Thoracic aorta (tissue), 2 donors: ENCODE data around the gene MFGE8. TPM values are rescaled to one million over a fixed set of nuclear protein-coding genes. Genes with fewer than 3 reads are reported as not detected.
A peak's percentile ranks its signal among the peaks of the same experiment; 100 is the strongest.

Experiments used
- ATAC-seq: fragments of 150-250 bp; one replicate; pipeline ENCODE4 v1.8.0; 2017; ENCODE audit warnings: low read depth; ENCODE audit not compliant: insufficient number of reproducible peaks, low FRiP score
- DNase-seq: peaks from one replicate; pipeline ENCODE4 v3.0.0-alpha.2; 2020; ENCODE audit warnings: low spot score
- H3K27ac ChIP-seq, 2 donors: fragments of 200-600 bp; sonication (generic); 1 replicate in 1 of 2; 2 replicates in 1 of 2; pipeline ENCODE4 v1.5.1; 2016; ENCODE audit warnings: mild to moderate bottlenecking in 2 of 2, moderate library complexity in 2 of 2
- H3K27me3 ChIP-seq: fragments of 200-600 bp; sonication (generic); replicated peaks from 2 replicates; pipeline ENCODE4 v1.6.0; 2016; ENCODE audit warnings: mild to moderate bottlenecking; ENCODE audit not compliant: insufficient read depth
- H3K36me3 ChIP-seq: fragments of 200-600 bp; sonication (generic); one replicate; pipeline ENCODE4 v1.5.1; 2016
- H3K4me1 ChIP-seq, 2 donors: fragments of 200-600 bp; sonication (generic); 1 replicate in 1 of 2; 2 replicates in 1 of 2; pipeline versions ENCODE4 v1.5.1 to v1.6.0; 2016; ENCODE audit warnings: low read depth in 2 of 2, mild to moderate bottlenecking in 1 of 2; ENCODE audit not compliant: control insufficient read depth in 1 of 2
- H3K4me3 ChIP-seq: fragments of 200-600 bp; sonication (generic); 2 replicates; pipeline ENCODE4 v1.5.1; 2016; ENCODE audit warnings: mild to moderate bottlenecking
- H3K9me3 ChIP-seq: fragments of 200-600 bp; sonication (generic); 2 replicates; pipeline ENCODE4 v1.5.1; 2016
- total RNA-seq, 2 donors: library from RNA; depleted of rRNA; stranded (reverse); fragments of >200 nt; gene quantifications; one replicate each; pipeline versions ENCODE4 v1.1.0 to v1.2.3, GENCODE V29; 2016
- TF ChIP-seq, protein P1 (sequence below): fragments of 200-600 bp; sonication (generic); IDR thresholded peaks from one replicate; pipeline ENCODE4 v1.5.1; 2019; ENCODE audit warnings: antibody characterized with exemption

Gene MFGE8
- total RNA-seq, 2 donors from 2014 or later: 1,687 to 3,053 TPM

DNA sequence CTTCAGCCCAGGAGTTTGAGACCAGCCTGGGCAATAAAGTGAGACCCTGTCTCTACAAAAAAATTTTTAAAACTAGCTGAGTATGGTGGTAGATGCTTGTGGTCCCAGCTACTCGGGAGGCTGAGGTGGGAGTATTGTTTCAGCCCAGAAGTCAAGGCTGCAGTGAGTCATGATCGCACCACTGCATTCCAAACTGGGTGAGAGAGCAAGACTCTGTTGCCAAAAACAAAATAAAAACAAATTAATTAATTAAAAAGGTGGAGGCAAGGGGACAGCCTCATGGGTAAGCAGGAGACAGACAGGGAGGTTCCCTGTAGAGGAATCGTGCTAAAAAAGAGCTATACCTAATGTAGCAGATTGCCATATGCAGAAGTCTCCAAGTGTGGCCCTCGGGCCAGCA, 30.4 kb downstream of the MFGE8 start:
- DNase-seq (no peak), ATAC-seq (peak; percentile 47)
- peaks cover 10 to 11% of the 10 kb centered on the region in 2 donors for H3K4me1 ChIP-seq
- no peak overlapping the region for H3K4me3 ChIP-seq
- H3K9me3 ChIP-seq: no peaks in the 10 kb centered on the region
- no peaks in the 10 kb centered on the region for H3K27me3 ChIP-seq
- H3K27ac ChIP-seq: no peak overlapping the region
- TF ChIP-seq, protein P1, sequence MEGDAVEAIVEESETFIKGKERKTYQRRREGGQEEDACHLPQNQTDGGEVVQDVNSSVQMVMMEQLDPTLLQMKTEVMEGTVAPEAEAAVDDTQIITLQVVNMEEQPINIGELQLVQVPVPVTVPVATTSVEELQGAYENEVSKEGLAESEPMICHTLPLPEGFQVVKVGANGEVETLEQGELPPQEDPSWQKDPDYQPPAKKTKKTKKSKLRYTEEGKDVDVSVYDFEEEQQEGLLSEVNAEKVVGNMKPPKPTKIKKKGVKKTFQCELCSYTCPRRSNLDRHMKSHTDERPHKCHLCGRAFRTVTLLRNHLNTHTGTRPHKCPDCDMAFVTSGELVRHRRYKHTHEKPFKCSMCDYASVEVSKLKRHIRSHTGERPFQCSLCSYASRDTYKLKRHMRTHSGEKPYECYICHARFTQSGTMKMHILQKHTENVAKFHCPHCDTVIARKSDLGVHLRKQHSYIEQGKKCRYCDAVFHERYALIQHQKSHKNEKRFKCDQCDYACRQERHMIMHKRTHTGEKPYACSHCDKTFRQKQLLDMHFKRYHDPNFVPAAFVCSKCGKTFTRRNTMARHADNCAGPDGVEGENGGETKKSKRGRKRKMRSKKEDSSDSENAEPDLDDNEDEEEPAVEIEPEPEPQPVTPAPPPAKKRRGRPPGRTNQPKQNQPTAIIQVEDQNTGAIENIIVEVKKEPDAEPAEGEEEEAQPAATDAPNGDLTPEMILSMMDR: no peak
- H3K36me3 ChIP-seq: peaks cover 29% of the 10 kb centered on the region

DNA sequence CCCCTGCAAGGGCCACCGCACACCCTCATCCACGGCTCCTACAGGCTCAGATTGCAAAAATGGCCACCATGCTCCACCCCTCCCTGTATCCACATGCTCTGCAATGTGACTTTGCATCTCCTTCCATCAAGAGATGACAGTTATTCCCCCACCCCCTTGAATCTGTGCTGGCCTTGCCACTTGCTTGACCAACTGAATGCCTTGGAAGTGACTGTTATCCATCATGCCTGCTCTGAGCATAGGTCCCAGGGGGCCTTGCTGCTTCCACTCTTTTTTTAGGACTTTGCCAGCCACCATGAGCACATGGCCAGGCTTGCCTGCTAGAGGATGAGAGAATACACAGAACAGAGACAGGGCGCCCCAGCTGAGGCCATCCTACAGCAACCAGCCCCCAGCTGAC, 31.4 kb downstream of the MFGE8 start:
- DNase-seq: no peak
- Histone ChIP-seq H3K9me3 (no peaks in the 10 kb centered on the region), H3K27me3 (no peaks in the 10 kb centered on the region), H3K36me3 (peaks cover 27% of the 10 kb centered on the region), H3K4me3 (no peak overlapping the region), H3K27ac (no peak overlapping the region), H3K4me1 (peaks cover 10 to 11% of the 10 kb centered on the region in 2 donors)
- ATAC-seq: no peak
- TF ChIP-seq, protein P1: no peak

DNA sequence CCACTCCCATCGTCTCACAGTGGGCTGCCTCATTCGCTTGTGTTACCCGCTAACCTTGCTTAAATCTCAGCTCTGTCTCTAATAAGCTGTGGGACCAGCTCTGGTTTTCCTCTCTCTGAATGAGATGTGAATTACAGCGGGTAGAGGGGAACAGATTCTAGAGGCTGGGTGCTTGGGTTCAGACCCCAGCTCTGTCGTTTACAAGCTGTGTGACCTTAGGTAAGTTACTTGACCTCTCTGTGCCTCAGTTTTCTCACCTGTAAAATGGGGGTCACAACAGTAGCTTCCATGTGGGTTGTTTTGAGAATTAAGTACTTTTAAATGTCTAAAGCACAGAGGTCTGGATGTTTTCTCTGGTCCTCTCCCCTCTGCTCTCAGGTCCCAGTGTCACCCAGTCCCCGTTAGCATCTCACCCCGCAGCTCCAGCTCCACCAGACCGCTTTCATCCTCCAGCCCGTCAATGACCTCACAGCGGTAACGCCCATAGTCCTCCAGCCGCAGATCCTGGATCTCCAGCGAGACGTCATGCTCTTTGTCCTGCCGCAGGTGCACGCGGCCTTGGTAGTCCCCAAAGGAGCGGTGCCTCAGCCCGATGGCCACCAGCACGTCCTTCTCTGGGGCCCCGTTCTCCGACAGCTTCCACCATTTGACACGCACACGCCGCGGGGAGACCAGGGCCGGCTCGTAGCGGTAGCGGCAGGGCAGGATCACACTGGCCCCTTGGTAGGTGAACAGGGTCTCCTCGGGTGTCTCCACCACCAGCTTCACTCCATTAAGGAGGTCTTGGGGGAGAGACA, 32.0 kb downstream of the MFGE8 start:
- ATAC-seq: no peak
- no peak overlapping the region for H3K4me3 ChIP-seq
- H3K36me3 ChIP-seq: peaks cover 24% of the 10 kb centered on the region
- DNase-seq: no peak
- H3K4me1 ChIP-seq: peaks cover 10 to 11% of the 10 kb centered on the region in 2 donors
- TF ChIP-seq, protein P1: no peak
- H3K27ac ChIP-seq: no peak overlapping the region
- H3K9me3 ChIP-seq: no peaks in the 10 kb centered on the region
- H3K27me3 ChIP-seq: no peaks in the 10 kb centered on the region

DNA sequence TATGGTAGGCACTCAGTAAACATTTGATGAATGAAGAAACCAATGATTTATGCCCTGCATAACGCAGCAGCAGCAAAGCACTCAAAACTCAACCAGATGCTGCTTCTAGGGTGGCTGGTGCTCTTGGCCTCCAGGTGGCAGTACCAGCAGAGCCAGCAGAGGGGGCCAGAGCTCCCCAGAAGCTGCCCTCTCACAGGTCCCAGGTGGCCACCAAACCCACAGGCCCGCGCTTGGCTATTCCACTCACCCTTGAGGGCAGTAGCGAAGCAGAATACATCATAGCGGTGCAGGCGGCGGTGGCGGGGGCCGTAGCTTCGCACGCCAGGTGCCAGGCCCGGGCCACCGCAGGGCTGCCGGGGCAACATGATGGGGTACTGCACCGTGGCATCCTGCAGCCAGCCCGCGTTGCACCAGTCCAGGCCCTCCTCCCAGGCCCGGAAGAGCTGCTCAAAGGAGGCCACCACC, 34.4 kb downstream of the MFGE8 start:
- Histone ChIP-seq H3K27ac (no peak overlapping the region), H3K9me3 (no peaks in the 10 kb centered on the region), H3K4me1 (peaks cover 24 to 32% of the 10 kb centered on the region in 2 donors), H3K4me3 (no peak overlapping the region), H3K27me3 (no peaks in the 10 kb centered on the region), H3K36me3 (peaks cover 16% of the 10 kb centered on the region)
- DNase-seq: no peak
- ATAC-seq: no peak
- TF ChIP-seq, protein P1: peak; percentile 45

DNA sequence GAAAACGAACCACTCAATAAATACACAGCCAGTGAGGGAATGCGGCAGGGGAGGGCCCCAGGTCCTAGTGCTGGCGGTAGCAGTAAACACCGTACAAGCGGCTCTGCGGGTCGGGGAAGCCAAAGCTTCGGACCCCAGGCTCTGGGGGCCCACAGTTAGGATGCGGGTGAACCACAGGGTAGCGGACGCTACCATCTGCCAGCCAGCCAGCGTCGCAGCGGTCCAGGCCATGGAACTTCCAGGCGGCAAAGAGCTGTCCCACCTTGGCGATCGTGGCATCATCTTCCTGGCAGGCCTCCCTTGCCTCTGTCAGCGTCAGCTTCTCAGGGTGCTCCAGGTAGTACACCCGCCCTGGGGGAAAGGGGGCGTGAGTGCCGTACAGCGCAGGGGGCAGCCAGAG, 35.3 kb downstream of the MFGE8 start:
- no peaks in the 10 kb centered on the region for H3K9me3 ChIP-seq
- ATAC-seq: no peak
- no peak overlapping the region for H3K27ac ChIP-seq
- no peak overlapping the region for H3K4me3 ChIP-seq
- H3K27me3 ChIP-seq: no peaks in the 10 kb centered on the region
- TF ChIP-seq, protein P1: no peak
- peaks cover 16% of the 10 kb centered on the region for H3K36me3 ChIP-seq
- H3K4me1 ChIP-seq: peaks cover 22 to 32% of the 10 kb centered on the region in 2 donors
- no peak for DNase-seq
